ENCODE data around the gene CCDC68. TPM values are rescaled to one million over a fixed set of nuclear protein-coding genes. Genes with fewer than 3 reads are reported as not detected.

CCDC68 gene
- total and polyA plus RNA-seq, 2 of the 13 experiments (the other 11 are each of a cell fraction or from before 2014, with no cell fraction given), result 4.6 to 13.3 TPM

- Histone ChIP-seq H3K4me3 (replicated peaks in 1 of 3; ENCODE audit: insufficient read depth in 1 of 3, low read depth in 2 of 3, low read length in 3 of 3) (no peak overlapping the region), H3K9me3 (ENCODE audit: low read length) (no peaks in the 10 kb centered on the region), H3K27me3 (ENCODE audit: control insufficient read depth in 1 of 2, insufficient read depth in 2 of 2, low read length in 2 of 2) (no peaks in the 10 kb centered on the region), H2AFZ (ENCODE audit: low read length) (no peak overlapping the region), H3K27ac (ENCODE audit: extremely low read length, insufficient read depth, low read length) (no peak overlapping the region), H3K4me1 (ENCODE audit: insufficient read depth, low read length) (peaks cover 14% of the 10 kb centered on the region), H3K79me2 (ENCODE audit: insufficient read depth, low read length) (no peaks in the 10 kb centered on the region), H4K20me1 (ENCODE audit: insufficient read depth, low read length) (no peaks in the 10 kb centered on the region), H3K4me2 (ENCODE audit: low read depth, low read length) (no peak overlapping the region), H3K9ac (ENCODE audit: insufficient read depth, low read depth, low read length) (no peak overlapping the region), H3K36me3 (replicated peaks in 1 of 2; ENCODE audit: control insufficient read depth in 1 of 2, insufficient read depth in 2 of 2, low read length in 2 of 2) (no peaks in the 10 kb centered on the region)
- intact Hi-C loops (cut with micrococcal nuclease; ENCODE audit: unreplicated experiment) (no loop called here), in situ Hi-C loops (cut with HindIII; ENCODE audit: extremely low pct_ligation_motif_present, low pct_unique_long_range_greater_than_20kb) (no loop called here)
- no peak for TF ChIP-seq ZNF703 (CRISPR knock-in tag; IDR thresholded peaks at IDR 0.05; ENCODE audit: borderline replicate concordance)
- no peak for TF ChIP-seq ZSCAN29 (CRISPR knock-in tag; conservative IDR thresholded peaks at IDR 0.05)
- no peak for TF ChIP-seq TCF7L2 (IDR thresholded peaks at IDR 0.05; ENCODE audit: low read depth, low read length)
- no peak for TF ChIP-seq ZNF660 (CRISPR knock-in tag; IDR thresholded peaks at IDR 0.05; ENCODE audit: borderline replicate concordance, low read depth)
- TF ChIP-seq EED (CRISPR knock-in tag; IDR thresholded peaks at IDR 0.05), result no peak
- TF ChIP-seq NFIB (CRISPR knock-in tag; IDR thresholded peaks at IDR 0.05; ENCODE audit: borderline replicate concordance), result no peak
- TF ChIP-seq ZNF33A (CRISPR knock-in tag; IDR thresholded peaks at IDR 0.05; ENCODE audit: borderline replicate concordance), result no peak
- no peak for TF ChIP-seq ZNF607 (CRISPR knock-in tag; IDR thresholded peaks at IDR 0.05; ENCODE audit: borderline replicate concordance)
- no peak for TF ChIP-seq E2F1 (CRISPR knock-in tag; IDR thresholded peaks at IDR 0.05)
- no peak for TF ChIP-seq SMAD3 (CRISPR knock-in tag; IDR thresholded peaks at IDR 0.05)
- no peak for TF ChIP-seq ZNF30 (CRISPR knock-in tag; IDR thresholded peaks at IDR 0.05)
- TF ChIP-seq ZNF576 (CRISPR knock-in tag; IDR thresholded peaks at IDR 0.05), result no peak
- DNase-seq (ENCODE audit: low spot score), result no peak
- no peak for ATAC-seq
- BruUV-seq (replicated peaks), result no TSS peak
- ChIA-PET POLR2A (no interaction called here), CTCF (ENCODE audit: low intra/inter-chr PET ratio, low total read pairs) (no interaction called here)
- 100% methylated on average over 2 of the region's 2 CpGs for WGBS (ENCODE audit: low lambda C conversion rate)
- no peak for FAIRE-seq
Observed at GRCh38 chr18:54904581-54904980, 54.7 kb downstream of the CCDC68 start.

Data from HepG2 (cell line).